ENCODE results near the gene ECM2.

Gene ECM2

GRCh38 chr9:92457576-92457975, 78.2 kb downstream of the ECM2 start:
- DNase-seq, result no peak

DNA sequence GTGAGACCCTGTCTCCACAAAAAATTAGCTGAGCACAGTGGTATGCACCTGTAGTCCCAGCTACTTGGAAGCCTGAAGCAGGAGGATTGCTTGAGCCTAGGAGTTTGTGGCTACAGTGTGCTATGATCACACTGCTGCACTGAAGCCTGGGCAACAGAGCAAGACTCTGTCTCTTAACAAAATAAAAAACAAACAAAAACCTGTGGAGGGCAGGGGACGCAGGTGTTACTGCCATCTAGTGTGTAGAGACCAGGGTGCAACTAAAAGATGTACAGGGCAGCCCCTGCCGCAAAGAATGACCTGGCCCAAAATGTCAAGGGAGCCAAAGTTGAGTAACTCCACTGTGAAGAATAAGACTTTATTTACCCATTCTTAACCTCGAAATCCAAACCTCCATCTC, 80.6 kb downstream of the ECM2 start:
- DNase-seq, result no peak

- no peak for DNase-seq
Observed at GRCh38 chr9:92446536-92446935, 89.3 kb downstream of the ECM2 start.
